HG03378 (cell line): ENCODE data around the gene LGALS9B.
"Not testable (repeated sequence)": the region's sequence is repeated elsewhere in the genome, so short reads cannot be mapped to it uniquely, and the experiment has no call there.

Experiments
- ATAC-seq: cut with Tn5 transposase; IDR thresholded peaks from one replicate; pipeline ENCODE4 v1.9.1; 2021; ENCODE audit warnings: mild to moderate bottlenecking, moderate library complexity; ENCODE audit not compliant: unreplicated experiment

LGALS9B gene

GRCh38 chr17:20469107-20469506, 1.8 kb upstream of the LGALS9B start:
- ATAC-seq = not testable (repeated sequence)

GRCh38 chr17:20466999-20467398, 340 bp downstream of the LGALS9B start:
- not testable (repeated sequence) for ATAC-seq

- ATAC-seq = not testable (repeated sequence)
These were observed 786 bp downstream of the LGALS9B start for GRCh38 chr17:20466553-20466952.

- not testable (repeated sequence) for ATAC-seq
These were observed 1.8 kb downstream of the LGALS9B start for GRCh38 chr17:20465535-20465934.

- not testable (repeated sequence) for ATAC-seq
These were observed 2.4 kb downstream of the LGALS9B start for GRCh38 chr17:20464854-20465414.

- not testable (repeated sequence) for ATAC-seq
These were observed 5.2 kb downstream of the LGALS9B start for GRCh38 chr17:20462158-20462557.

GRCh38 chr17:20457848-20458381, 9.4 kb downstream of the LGALS9B start:
- not testable (repeated sequence) for ATAC-seq

GRCh38 chr17:20455106-20455505, 12.2 kb downstream of the LGALS9B start:
- ATAC-seq = not testable (repeated sequence)

- not testable (repeated sequence) for ATAC-seq
These were observed 13.4 kb downstream of the LGALS9B start for GRCh38 chr17:20453820-20454434.

GRCh38 chr17:20450852-20451251, 16.5 kb downstream of the LGALS9B start:
- not testable (repeated sequence) for ATAC-seq

GRCh38 chr17:20447534-20448321, 19.6 kb downstream of the LGALS9B start:
- ATAC-seq = not testable (repeated sequence)

GRCh38 chr17:20446895-20447294, 20.4 kb downstream of the LGALS9B start:
- ATAC-seq = not testable (repeated sequence)

- not testable (repeated sequence) for ATAC-seq
These were observed 22.6 kb downstream of the LGALS9B start for GRCh38 chr17:20444581-20445236.

- ATAC-seq = not testable (repeated sequence)
These were observed 23.2 kb downstream of the LGALS9B start for GRCh38 chr17:20444173-20444572.

GRCh38 chr17:20443632-20444031, 23.7 kb downstream of the LGALS9B start:
- ATAC-seq = not testable (repeated sequence)

- ATAC-seq = not testable (repeated sequence)
These were observed 26.7 kb downstream of the LGALS9B start for GRCh38 chr17:20440665-20441064.

- ATAC-seq = not testable (repeated sequence)
These were observed 32.2 kb downstream of the LGALS9B start for GRCh38 chr17:20435166-20435565.

GRCh38 chr17:20433382-20433781, 34.0 kb downstream of the LGALS9B start:
- ATAC-seq = not testable (repeated sequence)

- not testable (repeated sequence) for ATAC-seq
These were observed 40.1 kb downstream of the LGALS9B start for GRCh38 chr17:20427264-20427663.

- not testable (repeated sequence) for ATAC-seq
These were observed 44.5 kb downstream of the LGALS9B start for GRCh38 chr17:20422826-20423225.

- ATAC-seq = not testable (repeated sequence)
These were observed 48.5 kb downstream of the LGALS9B start for GRCh38 chr17:20418838-20419237.
